Naive B cell (primary cell): ENCODE measurements around the gene FBXO17. TPM values are rescaled to one million over a fixed set of nuclear protein-coding genes. Genes with fewer than 3 reads are reported as not detected.

ENCODE experiments used
- ATAC-seq, 2 donors: fragments of 150-1000 bp; cut with Tn5 transposase; 2 replicates each; pipeline ENCODE4 v1.10.0; 2021; ENCODE audit warnings: low read depth in 2 of 2, mild to moderate bottlenecking in 2 of 2, moderate library complexity in 2 of 2
- DNase-seq: peaks from one replicate; pipeline ENCODE4 v3.0.0; 2022
- H3K27ac Mint-ChIP-seq, 6 donors: one replicate each; pipeline ENCODE4 v1.8.0; 2020 to 2022; ENCODE audit warnings: mild to moderate bottlenecking in 6 of 6, mixed read lengths in 6 of 6, moderate library complexity in 5 of 6, inconsistent platforms in 2 of 6
- H3K27me3 Mint-ChIP-seq, 3 donors: one replicate each; pipeline ENCODE4 v1.8.0; 2021 to 2022; ENCODE audit warnings: mixed read lengths in 3 of 3, mild to moderate bottlenecking in 1 of 3
- H3K36me3 Mint-ChIP-seq, 2 donors: one replicate each; pipeline ENCODE4 v1.8.0; 2020 to 2022; ENCODE audit warnings: mixed read lengths in 2 of 2, inconsistent platforms in 1 of 2, mild to moderate bottlenecking in 1 of 2
- H3K4me1 Mint-ChIP-seq, 3 donors: one replicate each; pipeline ENCODE4 v1.8.0; 2020 to 2022; ENCODE audit warnings: mixed read lengths in 3 of 3, inconsistent platforms in 1 of 3, mild to moderate bottlenecking in 1 of 3, moderate library complexity in 1 of 3
- H3K4me3 Mint-ChIP-seq, 8 donors: one replicate each; pipeline ENCODE4 v1.8.0; 2020 to 2022; ENCODE audit warnings: mild to moderate bottlenecking in 8 of 8, mixed read lengths in 8 of 8, moderate library complexity in 8 of 8, inconsistent platforms in 2 of 8
- H3K9me3 Mint-ChIP-seq, 7 donors: one replicate each; pipeline ENCODE4 v1.8.0; 2020 to 2022; ENCODE audit warnings: mixed read lengths in 7 of 7, mild to moderate bottlenecking in 5 of 7, inconsistent platforms in 2 of 7, moderate library complexity in 1 of 7
- polyA plus RNA-seq, 6 donors: library from polyadenylated mRNA; unstranded; fragments of 300-500 nt; fragmentation: Illumina TruSeq; gene quantifications; one replicate each; pipeline ENCODE4 v1.2.3, GENCODE V29; 2021; ENCODE audit warnings: low read depth in 6 of 6

FBXO17 gene
- polyA plus RNA-seq, 6 donors from 2014 or later = not detected

DNA sequence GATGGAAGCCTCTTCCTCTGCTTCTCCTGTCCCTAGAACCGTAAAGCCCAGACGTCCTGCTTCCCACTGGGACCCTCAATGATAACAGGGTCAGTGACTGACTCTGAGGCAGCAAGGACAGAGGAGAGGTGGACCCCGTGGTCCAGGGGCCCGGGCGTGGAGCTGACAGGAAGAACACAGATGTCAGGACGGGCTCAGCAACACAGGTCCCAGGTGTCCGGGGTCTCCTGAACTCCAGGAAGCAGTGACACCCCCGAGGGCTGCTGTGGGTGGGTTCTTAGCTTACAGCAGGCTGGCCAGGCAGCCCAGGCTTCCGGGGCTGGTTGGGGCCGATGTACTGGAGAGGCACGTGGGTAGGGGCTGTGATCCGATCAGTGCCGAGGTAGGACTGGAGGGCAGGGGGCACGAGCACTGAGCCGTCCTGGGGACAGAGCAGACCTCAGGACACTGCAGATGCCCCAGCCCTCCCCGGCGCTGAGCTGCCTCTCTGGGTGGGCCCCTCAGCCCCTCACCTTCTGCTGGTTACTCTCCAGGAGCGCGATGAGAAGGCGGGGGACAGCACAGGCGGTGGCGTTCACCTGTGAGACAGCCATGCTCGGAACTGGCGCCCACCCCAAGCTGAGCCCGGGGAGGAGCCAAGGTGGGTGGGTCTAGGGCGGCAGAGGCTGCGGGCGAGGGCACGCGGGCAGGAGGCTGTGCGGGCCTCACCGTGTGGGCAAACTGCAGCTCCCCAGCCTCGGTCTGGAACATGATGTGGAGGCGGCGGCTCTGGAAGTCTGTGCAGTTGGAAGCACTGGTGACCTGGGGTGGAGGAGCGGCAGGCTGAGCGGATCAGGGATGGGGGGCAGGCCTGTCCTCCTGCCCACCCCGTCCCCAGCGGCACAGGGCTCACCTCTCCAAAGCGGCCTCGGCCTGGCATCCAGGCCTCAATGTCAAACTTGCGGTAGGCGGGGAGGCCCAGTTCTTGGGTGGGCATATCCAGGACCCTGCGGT lies 59.9 kb downstream of the FBXO17 start:
- Mint-ChIP-seq H3K9me3 (no peaks in the 10 kb centered on the region), H3K4me1 (peaks cover 0 to 3% (median 0%) of the 10 kb centered on the region in 3 donors)

DNA sequence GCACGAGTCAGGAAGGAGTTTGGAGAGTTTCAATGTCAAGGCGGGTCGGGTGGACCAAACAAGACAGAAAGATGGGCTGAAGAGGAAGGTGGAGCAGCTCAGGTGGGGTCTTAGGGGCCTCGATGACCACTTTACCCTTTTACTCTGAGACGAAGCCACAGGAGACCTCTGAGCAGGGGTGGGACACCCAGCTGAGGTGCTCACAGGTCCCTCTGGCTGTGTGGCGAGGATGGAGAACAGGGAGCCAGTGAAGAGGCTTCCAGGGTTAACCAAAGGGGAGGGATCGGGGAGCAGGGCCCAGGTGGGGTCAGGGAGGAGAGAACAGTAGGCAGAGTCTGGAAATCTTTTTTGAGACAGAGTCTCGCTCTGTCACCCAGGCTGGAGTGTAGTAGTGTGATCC lies 61.6 kb downstream of the FBXO17 start:
- H3K27me3 Mint-ChIP-seq = no peaks in the 10 kb centered on the region
- ATAC-seq (no peak), DNase-seq (no peak)
- H3K9me3 Mint-ChIP-seq = no peaks in the 10 kb centered on the region
- peak overlapping the region in 1 of 8 donors; percentile 41 for H3K4me3 Mint-ChIP-seq
- peaks cover 0 to 4% (median 0%) of the 10 kb centered on the region in 3 donors for H3K4me1 Mint-ChIP-seq
- H3K36me3 Mint-ChIP-seq = peaks cover 0 to 8% of the 10 kb centered on the region in 2 donors
- H3K27ac Mint-ChIP-seq = no peak overlapping the region

More for the DNA sequence above, 59.9 kb downstream of the FBXO17 start:
- Mint-ChIP-seq H3K27me3 (no peaks in the 10 kb centered on the region), H3K27ac (no peak overlapping the region), H3K4me3 (no peak overlapping the region), H3K36me3 (peaks cover 0 to 5% of the 10 kb centered on the region in 2 donors)
- ATAC-seq (no peak), DNase-seq (no peak)

DNA sequence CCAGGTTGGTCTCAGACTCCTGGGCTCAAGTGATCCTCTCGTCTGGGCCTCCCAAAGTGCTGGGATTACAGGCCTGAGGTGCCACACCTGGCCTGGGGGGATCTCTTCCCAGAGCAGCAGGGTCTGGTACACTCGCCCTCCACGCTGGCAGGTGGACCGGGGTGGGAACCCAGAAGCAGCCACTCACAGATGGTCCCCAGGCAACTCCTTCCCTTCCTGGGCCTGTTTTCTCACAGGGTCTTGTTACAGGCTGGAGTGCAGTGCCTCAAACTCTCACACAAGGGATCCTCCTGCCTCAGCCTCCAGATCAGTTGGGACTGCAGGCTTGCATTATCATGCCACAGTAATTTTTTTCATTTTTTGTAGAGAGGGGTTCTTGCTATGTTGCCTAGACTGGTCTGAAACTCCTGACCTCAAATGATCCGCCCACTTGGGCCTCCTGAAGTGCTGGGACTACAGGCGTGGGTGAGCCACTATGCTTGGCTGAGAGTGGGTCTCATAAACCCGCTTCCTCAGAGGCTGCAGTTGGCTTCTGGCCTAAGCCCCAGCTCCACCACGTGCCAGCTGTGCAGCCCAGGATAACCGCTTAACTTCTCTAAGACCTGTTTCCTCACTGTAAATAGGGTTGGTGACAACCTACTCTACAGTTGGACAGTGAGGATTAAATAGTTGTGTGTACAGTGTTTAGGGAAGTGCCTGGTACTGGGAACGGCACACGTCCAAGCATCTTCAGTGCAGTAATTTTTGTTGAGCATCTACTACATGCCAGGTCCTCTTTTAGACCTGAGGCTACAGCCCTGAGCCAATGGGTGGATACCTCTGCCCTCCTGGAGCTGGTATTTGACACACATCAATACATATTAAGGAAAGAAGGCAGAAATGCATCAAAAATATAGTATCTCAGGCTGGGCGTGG lies 62.7 kb downstream of the FBXO17 start:
- Mint-ChIP-seq H3K4me1 (peaks cover 0 to 4% (median 0%) of the 10 kb centered on the region in 3 donors), H3K9me3 (no peaks in the 10 kb centered on the region), H3K4me3 (no peak overlapping the region), H3K36me3 (peaks cover 0 to 10% of the 10 kb centered on the region in 2 donors), H3K27ac (peak overlapping the region in 2 of 6 donors; percentile 51 to 76), H3K27me3 (no peaks in the 10 kb centered on the region)
- no peak for DNase-seq
- ATAC-seq = no peak

DNA sequence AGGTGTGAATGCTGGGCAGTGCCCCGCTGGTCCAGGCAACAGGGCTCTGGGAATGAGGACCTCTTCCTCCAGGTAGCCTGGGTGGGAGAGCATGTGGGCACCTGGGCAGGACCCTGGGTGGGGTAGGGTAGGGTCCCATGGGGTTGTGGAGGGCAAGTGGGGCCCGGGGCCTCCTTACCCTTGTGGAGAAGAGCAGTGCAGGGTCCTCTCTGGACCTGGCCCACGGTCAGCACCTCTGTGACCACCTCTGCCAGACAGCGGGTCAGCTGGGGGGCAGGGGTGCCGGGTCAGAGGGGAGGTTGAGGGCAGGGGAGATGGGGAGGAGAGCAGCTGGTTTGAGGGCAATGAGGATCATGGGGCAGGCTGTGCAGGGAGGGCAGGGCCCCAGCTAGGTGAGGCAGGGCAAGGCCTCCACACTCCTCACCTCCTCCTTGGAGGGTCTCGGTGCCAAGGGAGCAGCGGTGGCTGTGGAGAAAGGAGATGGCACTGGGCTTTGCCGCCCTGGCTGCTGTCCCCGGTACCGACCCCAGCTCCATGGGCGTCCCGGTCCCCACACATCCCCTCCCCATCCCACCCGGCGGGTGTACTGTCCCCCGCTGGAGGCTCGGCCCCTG lies 64.0 kb downstream of the FBXO17 start:
- no peaks in the 10 kb centered on the region for H3K27me3 Mint-ChIP-seq
- no peaks in the 10 kb centered on the region for H3K9me3 Mint-ChIP-seq
- H3K27ac Mint-ChIP-seq = no peak overlapping the region
- H3K4me3 Mint-ChIP-seq = no peak overlapping the region
- H3K36me3 Mint-ChIP-seq = peaks cover 0 to 17% of the 10 kb centered on the region in 2 donors
- DNase-seq = no peak
- no peak for ATAC-seq
- H3K4me1 Mint-ChIP-seq = peaks cover 0 to 9% (median 0%) of the 10 kb centered on the region in 3 donors

DNA sequence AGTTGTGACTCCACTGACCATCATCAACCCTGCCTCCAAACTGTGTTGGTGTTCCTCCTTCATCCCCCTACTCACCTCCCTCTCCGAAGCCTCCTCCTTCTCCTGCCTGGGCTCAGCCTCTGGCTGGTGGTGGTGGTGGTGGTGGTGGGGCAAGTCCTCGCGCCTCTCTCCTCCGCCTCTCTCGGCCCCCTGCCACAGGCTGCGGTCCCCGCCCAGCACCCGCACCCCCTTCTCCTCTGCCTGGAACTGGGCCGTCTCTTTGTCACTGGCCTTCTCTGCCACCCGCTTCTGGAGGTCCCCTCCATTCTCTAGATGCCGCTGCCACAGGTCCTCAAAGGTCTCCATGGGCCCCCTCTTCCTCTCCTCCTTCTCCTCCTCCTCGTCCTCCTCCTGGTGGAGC lies 65.1 kb downstream of the FBXO17 start:
- ATAC-seq (no peak), DNase-seq (no peak)
- H3K9me3 Mint-ChIP-seq = no peaks in the 10 kb centered on the region
- H3K4me1 Mint-ChIP-seq = peaks cover 0 to 9% (median 0%) of the 10 kb centered on the region in 3 donors
- no peak overlapping the region for H3K4me3 Mint-ChIP-seq
- peak overlapping the region in 2 of 6 donors; percentile 57 to 78 for H3K27ac Mint-ChIP-seq
- no peaks in the 10 kb centered on the region for H3K27me3 Mint-ChIP-seq
- peaks cover 0 to 19% of the 10 kb centered on the region in 2 donors for H3K36me3 Mint-ChIP-seq

DNA sequence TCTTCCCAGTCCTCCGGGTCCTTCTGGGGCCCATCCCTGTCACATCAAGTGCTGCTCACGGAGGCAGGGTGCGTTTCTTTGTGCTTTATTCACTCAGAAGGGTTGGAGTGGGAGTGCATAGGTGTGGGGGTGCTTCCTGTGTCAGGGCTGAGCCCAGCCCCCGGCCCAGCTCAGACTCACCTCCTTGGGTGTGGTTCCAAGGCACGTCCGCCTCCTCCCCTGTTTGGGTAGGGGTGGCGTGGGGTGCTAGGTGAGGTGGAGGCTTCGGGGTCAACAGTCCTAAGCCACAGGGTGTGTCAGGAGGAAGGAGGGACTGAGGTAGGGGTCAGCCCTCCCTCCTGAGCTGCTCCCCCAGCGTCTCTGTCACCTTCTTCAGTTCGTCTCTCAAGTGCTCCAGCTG lies 66.6 kb downstream of the FBXO17 start:
- ATAC-seq (peak; percentile 14 to 27), DNase-seq (no peak)
- Mint-ChIP-seq H3K27ac (peak overlapping the region in 2 of 6 donors; percentile 20 to 39), H3K4me1 (peaks cover 4 to 14% (median 6%) of the 10 kb centered on the region in 3 donors), H3K9me3 (no peaks in the 10 kb centered on the region), H3K36me3 (peaks cover 8 to 34% of the 10 kb centered on the region in 2 donors), H3K4me3 (no peak overlapping the region), H3K27me3 (no peaks in the 10 kb centered on the region)

DNA sequence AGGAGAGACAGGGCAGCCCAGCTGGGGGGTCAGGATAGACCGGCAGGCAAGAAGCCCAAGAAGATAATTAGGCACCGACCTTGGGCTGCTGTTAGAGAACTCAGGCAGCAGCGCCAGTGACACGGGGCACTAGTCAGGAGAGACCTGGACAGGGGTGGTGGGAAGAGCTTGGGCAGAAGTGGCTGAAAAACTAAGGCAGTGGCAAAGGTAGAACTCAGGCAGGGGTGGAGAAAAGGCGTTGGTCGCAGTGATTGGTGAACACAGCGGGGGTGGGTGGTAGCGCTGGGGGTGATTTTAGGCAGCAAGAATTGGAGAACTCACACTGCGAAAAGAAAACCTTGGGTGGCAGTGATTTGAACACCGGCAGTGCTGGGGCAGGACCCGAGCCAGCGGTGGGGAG lies 67.9 kb downstream of the FBXO17 start:
- H3K27ac Mint-ChIP-seq = peak overlapping the region in 2 of 6 donors; percentile 3 to 62
- ATAC-seq (no peak), DNase-seq (no peak)
- H3K9me3 Mint-ChIP-seq = no peaks in the 10 kb centered on the region
- peaks cover 6 to 14% (median 10%) of the 10 kb centered on the region in 3 donors for H3K4me1 Mint-ChIP-seq
- H3K36me3 Mint-ChIP-seq = peaks cover 8 to 34% of the 10 kb centered on the region in 2 donors
- no peak overlapping the region for H3K4me3 Mint-ChIP-seq
- H3K27me3 Mint-ChIP-seq = no peaks in the 10 kb centered on the region

DNA sequence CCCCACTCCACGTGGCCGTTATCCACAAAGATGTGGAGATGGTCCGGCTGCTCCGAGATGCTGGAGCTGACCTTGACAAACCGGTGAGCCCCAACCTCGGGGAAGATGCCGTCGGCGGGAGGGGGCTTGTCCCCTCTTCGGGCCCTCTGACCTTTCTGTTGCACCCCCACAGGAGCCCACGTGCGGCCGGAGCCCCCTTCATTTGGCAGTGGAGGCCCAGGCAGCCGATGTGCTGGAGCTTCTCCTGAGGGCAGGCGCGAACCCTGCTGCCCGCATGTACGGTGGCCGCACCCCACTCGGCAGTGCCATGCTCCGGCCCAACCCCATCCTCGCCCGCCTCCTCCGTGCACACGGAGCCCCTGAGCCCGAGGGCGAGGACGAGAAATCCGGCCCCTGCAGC lies 68.3 kb downstream of the FBXO17 start:
- H3K4me1 Mint-ChIP-seq = peaks cover 6 to 14% (median 10%) of the 10 kb centered on the region in 3 donors
- no peak overlapping the region for H3K4me3 Mint-ChIP-seq
- no peaks in the 10 kb centered on the region for H3K27me3 Mint-ChIP-seq
- H3K9me3 Mint-ChIP-seq = no peaks in the 10 kb centered on the region
- ATAC-seq (no peak), DNase-seq (no peak)
- H3K36me3 Mint-ChIP-seq = peaks cover 8 to 34% of the 10 kb centered on the region in 2 donors
- H3K27ac Mint-ChIP-seq = peak overlapping the region in 1 of 6 donors; percentile 47

DNA sequence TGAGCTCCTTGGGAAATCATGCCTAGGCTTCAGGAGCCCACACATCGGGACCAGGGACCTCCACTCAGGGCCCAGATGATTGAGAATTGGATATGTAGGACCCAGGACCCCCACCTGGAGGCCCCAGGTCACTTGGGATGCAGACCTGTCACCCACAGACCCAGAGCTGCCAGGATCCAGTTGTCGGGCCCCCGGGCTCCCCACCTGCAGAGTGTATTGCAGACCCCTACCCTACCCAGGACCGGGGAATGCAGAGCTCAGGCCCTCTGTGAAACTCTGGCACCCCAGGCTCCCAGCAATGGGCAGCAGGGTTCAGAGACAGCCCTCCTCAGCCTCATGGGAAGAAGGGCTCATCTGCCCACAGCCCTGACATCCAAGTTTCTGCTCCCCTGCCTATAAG lies 69.9 kb downstream of the FBXO17 start:
- Mint-ChIP-seq H3K27me3 (no peaks in the 10 kb centered on the region), H3K9me3 (no peaks in the 10 kb centered on the region), H3K36me3 (peaks cover 8 to 29% of the 10 kb centered on the region in 2 donors), H3K4me1 (peaks cover 19 to 21% (median 19%) of the 10 kb centered on the region in 3 donors), H3K27ac (peak overlapping the region in 2 of 6 donors; percentile 22 to 69), H3K4me3 (no peak overlapping the region)
- DNase-seq = no peak
- ATAC-seq = no peak

DNA sequence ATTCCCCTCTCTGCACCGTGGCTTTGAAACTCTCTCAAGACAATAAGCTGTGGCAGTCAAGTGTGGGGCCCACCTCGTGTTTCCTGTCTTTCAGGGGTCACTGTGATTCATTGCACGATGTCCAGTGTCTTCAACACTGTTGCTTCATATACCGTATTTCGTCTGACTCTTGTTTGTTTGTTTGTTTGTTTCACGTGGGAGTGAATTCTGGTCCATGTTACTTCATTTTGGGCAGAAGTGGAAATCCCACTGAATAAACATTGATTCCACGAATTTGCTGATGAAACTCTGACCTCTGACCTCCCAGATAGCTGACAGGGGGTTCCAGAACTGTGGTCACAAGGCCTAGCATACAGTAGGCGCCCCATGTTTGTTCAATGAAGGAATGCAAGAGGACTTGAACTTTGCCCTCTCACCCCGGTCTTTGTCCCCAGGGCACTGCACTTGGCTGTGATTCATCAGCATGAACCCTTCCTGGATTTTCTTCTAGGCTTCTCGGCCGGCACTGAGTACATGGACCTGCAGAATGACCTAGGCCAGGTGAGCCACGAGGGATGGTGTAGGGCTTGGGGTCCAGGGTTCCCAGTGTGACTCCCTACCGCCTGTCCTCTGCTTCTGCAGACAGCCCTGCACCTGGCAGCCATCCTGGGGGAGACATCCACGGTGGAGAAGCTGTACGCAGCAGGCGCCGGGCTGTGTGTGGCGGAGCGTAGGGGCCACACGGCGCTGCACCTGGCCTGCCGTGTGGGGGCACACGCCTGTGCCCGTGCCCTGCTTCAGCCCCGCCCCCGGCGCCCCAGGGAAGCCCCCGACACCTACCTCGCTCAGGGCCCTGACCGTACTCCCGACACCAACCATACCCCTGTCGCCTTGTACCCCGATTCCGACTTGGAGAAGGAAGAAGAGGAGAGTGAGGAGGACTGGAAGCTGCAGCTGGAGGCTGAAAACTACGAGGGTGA lies 70.7 kb downstream of the FBXO17 start:
- Mint-ChIP-seq H3K36me3 (peaks cover 8 to 26% of the 10 kb centered on the region in 2 donors), H3K27me3 (no peaks in the 10 kb centered on the region), H3K27ac (peak overlapping the region in 1 of 6 donors; percentile 22), H3K4me3 (peak overlapping the region in 1 of 8 donors; percentile 57), H3K4me1 (peaks cover 24 to 27% (median 25%) of the 10 kb centered on the region in 3 donors), H3K9me3 (no peaks in the 10 kb centered on the region)
- DNase-seq = no peak
- no peak for ATAC-seq

DNA sequence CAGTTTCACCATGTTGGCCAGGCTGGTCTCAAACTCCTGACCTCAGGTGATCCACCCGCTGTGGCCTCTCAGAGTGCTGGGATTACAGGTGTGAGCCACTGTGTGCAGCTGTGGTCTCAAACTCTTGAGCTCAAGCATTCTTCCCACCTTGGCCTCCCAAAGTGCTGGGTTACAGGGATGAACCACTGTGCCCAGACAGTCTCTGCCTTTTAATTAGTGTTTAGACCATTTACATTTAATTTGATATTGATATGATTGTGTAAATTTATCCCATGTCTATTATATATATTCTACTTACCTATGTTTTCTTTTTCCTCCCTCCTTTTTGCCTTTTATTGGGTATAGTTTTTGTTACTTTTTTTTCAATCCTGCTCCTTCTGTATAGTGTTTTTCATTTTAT lies 73.9 kb downstream of the FBXO17 start:
- Mint-ChIP-seq H3K27ac (peak overlapping the region in 4 of 6 donors; percentile 64 to 97 (median 76)), H3K9me3 (no peaks in the 10 kb centered on the region), H3K27me3 (no peaks in the 10 kb centered on the region), H3K4me1 (peaks cover 36 to 51% (median 47%) of the 10 kb centered on the region in 3 donors), H3K4me3 (peak overlapping the region in 6 of 8 donors; percentile 26 to 90 (median 74)), H3K36me3 (peaks cover 8 to 17% of the 10 kb centered on the region in 2 donors)
- DNase-seq (no peak), ATAC-seq (no peak)

DNA sequence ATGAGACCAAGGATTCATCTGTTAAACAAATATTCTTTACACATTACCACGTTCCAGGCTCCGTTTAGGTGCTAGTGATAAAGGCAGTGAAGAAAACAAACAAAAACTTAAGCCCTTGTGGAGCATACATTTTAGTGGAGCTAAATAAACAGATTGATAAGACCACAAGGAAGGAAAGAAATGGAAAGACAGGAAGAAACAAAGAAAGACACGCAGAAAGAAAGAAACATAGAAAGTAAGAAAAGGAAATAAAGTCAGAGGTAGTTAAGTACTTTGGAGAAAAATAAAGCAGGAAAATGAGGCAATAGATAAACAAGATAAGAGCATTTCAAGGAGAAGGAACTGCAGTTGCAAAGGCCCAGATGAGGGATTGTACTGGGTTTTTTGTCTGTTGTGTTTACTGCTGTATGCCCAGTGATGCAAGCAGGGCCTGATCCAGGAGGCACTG lies 74.8 kb downstream of the FBXO17 start:
- DNase-seq (no peak), ATAC-seq (no peak)
- no peaks in the 10 kb centered on the region for H3K9me3 Mint-ChIP-seq
- H3K4me3 Mint-ChIP-seq = peak overlapping the region; percentile 65 to 100 (median 92)
- H3K27ac Mint-ChIP-seq = peak overlapping the region; percentile 46 to 100 (median 97)
- H3K36me3 Mint-ChIP-seq = peaks cover 8 to 17% of the 10 kb centered on the region in 2 donors
- no peaks in the 10 kb centered on the region for H3K27me3 Mint-ChIP-seq
- peaks cover 36 to 51% (median 49%) of the 10 kb centered on the region in 3 donors for H3K4me1 Mint-ChIP-seq
